HG02571 (cell line): ENCODE results near the gene FAM162B.
"Not testable (repeated sequence)": the region's sequence is repeated elsewhere in the genome, so short reads cannot be mapped to it uniquely, and the experiment has no call there.

Experiments
- ATAC-seq: cut with Tn5 transposase; IDR thresholded peaks from one replicate; pipeline ENCODE4 v1.9.1; 2021; ENCODE audit warnings: mild to moderate bottlenecking, moderate library complexity; ENCODE audit not compliant: unreplicated experiment

Gene FAM162B

GRCh38 chr6:116764961-116765841 is at the start of gene FAM162B:
Gene FAM162B (minus strand): TSS chr6:116765719. CDS start chr6:116765576, 143 bp downstream.
- no peak for ATAC-seq

GRCh38 chr6:116812051-116812650 is 46.6 kb upstream of the FAM162B start:
- ATAC-seq = no peak

- ATAC-seq = no peak
Observed at GRCh38 chr6:116801971-116802370, 36.5 kb upstream of the FAM162B start.

GRCh38 chr6:116799945-116800344 is 34.4 kb upstream of the FAM162B start:
- no peak for ATAC-seq

GRCh38 chr6:116797585-116797984 is 32.1 kb upstream of the FAM162B start:
- ATAC-seq = no peak

- no peak for ATAC-seq
Observed at GRCh38 chr6:116793224-116793623, 27.7 kb upstream of the FAM162B start.

GRCh38 chr6:116783852-116784251 is 18.3 kb upstream of the FAM162B start:
- ATAC-seq = no peak

GRCh38 chr6:116779573-116780164 is 14.2 kb upstream of the FAM162B start:
- peak; percentile 63 for ATAC-seq

- ATAC-seq = no peak
Observed at GRCh38 chr6:116773886-116774285, 8.4 kb upstream of the FAM162B start.

GRCh38 chr6:116772450-116772849 is 6.9 kb upstream of the FAM162B start:
- ATAC-seq = no peak

- no peak for ATAC-seq
Observed at GRCh38 chr6:116767715-116768114, 2.2 kb upstream of the FAM162B start.

- ATAC-seq = no peak
Observed at GRCh38 chr6:116766506-116767176, 1.1 kb upstream of the FAM162B start.

- ATAC-seq = no peak
Observed at GRCh38 chr6:116764629-116764960, 924 bp downstream of the FAM162B start.

- no peak for ATAC-seq
Observed at GRCh38 chr6:116763906-116764628, 1.5 kb downstream of the FAM162B start.

- ATAC-seq = no peak
Observed at GRCh38 chr6:116763048-116763447, 2.5 kb downstream of the FAM162B start.

- no peak for ATAC-seq
Observed at GRCh38 chr6:116762235-116762634, 3.3 kb downstream of the FAM162B start.

GRCh38 chr6:116761779-116762178 is 3.7 kb downstream of the FAM162B start:
- ATAC-seq = no peak

GRCh38 chr6:116745176-116745575 is 20.3 kb downstream of the FAM162B start:
- ATAC-seq = no peak

- no peak for ATAC-seq
Observed at GRCh38 chr6:116741571-116741970, 23.9 kb downstream of the FAM162B start.

GRCh38 chr6:116740486-116740885 is 25.0 kb downstream of the FAM162B start:
- not testable (repeated sequence) for ATAC-seq

- no peak for ATAC-seq
Observed at GRCh38 chr6:116737004-116737403, 28.5 kb downstream of the FAM162B start.
